IMR-90 (cell line): Measurements from ENCODE around the gene SERP2. TPM values are rescaled to one million over a fixed set of nuclear protein-coding genes. Genes with fewer than 3 reads are reported as not detected.

Experiments
- ATAC-seq: fragments of 200-7000 bp; cut with Tn5 transposase; 2 replicates; pipeline ENCODE4 v1.9.1; 2020; ENCODE audit warnings: low read depth, mild to moderate bottlenecking, moderate library complexity
- BruUV-seq: library from RNA; stranded (reverse); fragments of 400-500 nt; replicated peaks from 2 replicates; lab custom pipeline; 2021; lab: Mats Ljungman, UMichigan
- CTCF ChIA-PET: fragments of 300-600 bp; formaldehyde crosslinking; extraction: SDS; loops from one replicate; lab custom pipeline; 2021; ENCODE audit warnings: antibody characterized with exemption; lab: Yijun Ruan, JAX
- POLR2A ChIA-PET: fragments of 300-600 bp; sonication (Branson Sonifier 250); formaldehyde crosslinking; loops from one replicate; lab custom pipeline; 2022; ENCODE audit warnings: antibody characterized with exemption; ENCODE audit not compliant: unreplicated experiment; lab: Charles Lee
- DNase-seq: peaks from one replicate; pipeline ENCODE4 v3.0.0; 2013
- H2AFZ ChIP-seq: replicated peaks from 2 replicates; pipeline ENCODE3; 2013; ENCODE audit warnings: low read length, mild to moderate bottlenecking; ENCODE audit not compliant: poor library complexity
- H2AK5ac ChIP-seq: 2 replicates; pipeline ENCODE4 v1.6.1; 2013; ENCODE audit warnings: low read depth, low read length, inconsistent platforms
- H2AK9ac ChIP-seq: replicated peaks from 2 replicates; pipeline ENCODE3; 2013; ENCODE audit warnings: mild to moderate bottlenecking, low read depth, low read length, moderate library complexity; ENCODE audit not compliant: poor library complexity
- H2BK120ac ChIP-seq: 2 replicates; pipeline ENCODE4 v1.6.1; 2013; ENCODE audit warnings: low read depth, low read length, inconsistent platforms
- H2BK15ac ChIP-seq: 3 replicates; pipeline ENCODE4 v1.6.1; 2013; ENCODE audit warnings: low read depth, low read length, inconsistent platforms
- H2BK20ac ChIP-seq: 2 replicates; pipeline ENCODE4 v1.6.1; 2013; ENCODE audit warnings: low read depth, mild to moderate bottlenecking, inconsistent platforms, low read length, moderate library complexity
- H2BK5ac ChIP-seq: 2 replicates; pipeline ENCODE4 v1.6.1; 2013; ENCODE audit warnings: mild to moderate bottlenecking, low read depth, low read length, inconsistent platforms; ENCODE audit not compliant: poor library complexity, severe bottlenecking
- H3K14ac ChIP-seq: replicated peaks from 2 replicates; pipeline ENCODE4 v1.6.1; 2013; ENCODE audit warnings: low read depth, low read length, inconsistent platforms
- H3K18ac ChIP-seq: 2 replicates; pipeline ENCODE4 v1.6.1; 2013; ENCODE audit warnings: low read depth, low read length, control low read depth
- H3K23ac ChIP-seq: 2 replicates; pipeline ENCODE4 v1.6.1; 2013; ENCODE audit warnings: low read depth, low read length, inconsistent platforms
- H3K27ac ChIP-seq: 2 replicates; pipeline ENCODE4 v1.5.1; 2013; ENCODE audit warnings: mild to moderate bottlenecking, control low read depth, low read length; ENCODE audit not compliant: insufficient read depth
- H3K27me3 ChIP-seq: 2 replicates; pipeline ENCODE4 v1.6.1; 2013; ENCODE audit warnings: low read length; ENCODE audit not compliant: control insufficient read depth, insufficient read depth
- H3K36me3 ChIP-seq: 2 replicates; pipeline ENCODE4 v1.6.1; 2013; ENCODE audit warnings: low read length, mixed read lengths; ENCODE audit not compliant: control insufficient read depth, insufficient read depth
- H3K4ac ChIP-seq: 2 replicates; pipeline ENCODE4 v1.6.1; 2013; ENCODE audit warnings: low read depth, low read length, inconsistent platforms
- H3K4me1 ChIP-seq: 2 replicates; pipeline ENCODE4 v1.6.1; 2013; ENCODE audit warnings: low read length, mixed read lengths; ENCODE audit not compliant: control insufficient read depth, insufficient read depth
- H3K4me2 ChIP-seq: 2 replicates; pipeline ENCODE4 v1.6.1; 2013; ENCODE audit warnings: low read depth, mild to moderate bottlenecking, control low read depth, low read length, moderate library complexity
- H3K4me3 ChIP-seq: 2 replicates; pipeline ENCODE4 v1.5.1; 2013; ENCODE audit warnings: low read depth, mild to moderate bottlenecking, control low read depth, low read length, moderate library complexity; ENCODE audit not compliant: insufficient read depth
- H3K56ac ChIP-seq: 2 replicates; pipeline ENCODE4 v1.6.1; 2013; ENCODE audit warnings: low read length, inconsistent platforms; ENCODE audit not compliant: insufficient read depth; ENCODE audit errors: extremely low read depth
- H3K79me1 ChIP-seq, 2 experiments: 2 replicates each; pipeline ENCODE4 v1.6.1; 2013; ENCODE audit warnings: low read length in 2 of 2, inconsistent platforms in 1 of 2, low read depth in 1 of 2
- H3K9ac ChIP-seq: 2 replicates; pipeline ENCODE4 v1.6.1; 2013; ENCODE audit warnings: low read depth, low read length, control low read depth
- H3K9me1 ChIP-seq: 2 replicates; pipeline ENCODE4 v1.6.1; 2013; ENCODE audit warnings: low read length, inconsistent platforms; ENCODE audit not compliant: insufficient read depth
- H3K9me3 ChIP-seq: 2 replicates; pipeline ENCODE4 v1.6.1; 2013; ENCODE audit warnings: low read length; ENCODE audit not compliant: control insufficient read depth, insufficient read depth
- H4K20me1 ChIP-seq: 2 replicates; pipeline ENCODE4 v1.6.1; 2013; ENCODE audit warnings: low read length, inconsistent platforms; ENCODE audit not compliant: insufficient read depth
- H4K5ac ChIP-seq: 2 replicates; pipeline ENCODE4 v1.6.1; 2013; ENCODE audit warnings: mild to moderate bottlenecking, low read depth, low read length, control low read depth
- H4K8ac ChIP-seq, 2 experiments: 2 replicates each; pipeline ENCODE4 v1.6.1; 2013; ENCODE audit warnings: low read depth in 2 of 2, low read length in 2 of 2, control low read depth in 1 of 2, inconsistent platforms in 1 of 2
- H4K91ac ChIP-seq: 2 replicates; pipeline ENCODE4 v1.6.1; 2013; ENCODE audit warnings: low read depth, low read length, inconsistent platforms; ENCODE audit not compliant: insufficient read depth
- CEBPB ChIP-seq: IDR thresholded peaks from 2 replicates; pipeline ENCODE4 v1.6.1; 2012; ENCODE audit warnings: low read depth, low read length, improper control_type of control experiment
- MAZ ChIP-seq: IDR thresholded peaks from 2 replicates; pipeline ENCODE4 v1.6.1; 2012; ENCODE audit warnings: low read depth, mild to moderate bottlenecking, low read length, improper control_type of control experiment, moderate library complexity, borderline replicate concordance
- POLR2A ChIP-seq: IDR thresholded peaks from 2 replicates; pipeline ENCODE4 v1.6.1; 2012; ENCODE audit warnings: mild to moderate bottlenecking, low read depth, low read length
- RAD21 ChIP-seq: IDR thresholded peaks from 2 replicates; pipeline ENCODE4 v1.6.1; 2012; ENCODE audit warnings: low read length, improper control_type of control experiment
- RCOR1 ChIP-seq: IDR thresholded peaks from 2 replicates; pipeline ENCODE4 v1.6.1; 2012; ENCODE audit warnings: mild to moderate bottlenecking, low read length, improper control_type of control experiment; ENCODE audit not compliant: insufficient replicate concordance
- SMC3 ChIP-seq: fragments of 150-350 bp; IDR thresholded peaks from 2 replicates; pipeline ENCODE4 v1.6.1; 2016; ENCODE audit warnings: low read depth, mild to moderate bottlenecking, antibody characterized with exemption, low read length, moderate library complexity
- USF2 ChIP-seq: fragments of 150-350 bp; IDR thresholded peaks from 2 replicates; pipeline ENCODE4 v1.6.1; 2017; ENCODE audit warnings: mild to moderate bottlenecking, antibody characterized with exemption, low read length, low read depth
- WGBS, 2 experiments: methylation state at CpG; one replicate each; pipeline versions ENCODE4 v1.1.5 to v1.1.7; 2013; ENCODE audit warnings: missing lambda C conversion rate in 2 of 2; ENCODE audit not compliant: insufficient read length in 1 of 2; ENCODE audit errors: extremely low coverage in 2 of 2; 5-methylcytosine and 5-hydroxymethylcytosine counted together
- dilution Hi-C: fragments of 300-500 bp; cut with HindIII; formaldehyde crosslinking; loops from one replicate; pipeline ENCODE4 v1.14.3; 2018; ENCODE audit warnings: low sequenced_read_pairs; ENCODE audit not compliant: unreplicated experiment
- in situ Hi-C: fragments of 300-500 bp; cut with MboI; formaldehyde crosslinking; loops from 3 replicates; pipeline ENCODE4 v1.14.3; 2019; ENCODE audit warnings: low sequenced_read_pairs, inconsistent platforms, mixed read lengths
- intact Hi-C: fragments of 100-400 bp; cut with micrococcal nuclease; formaldehyde crosslinking; loops from 2 replicates; pipeline ENCODE4 v1.10.0; 2022
- polyA plus RNA-seq, 3 experiments: library from polyadenylated mRNA; depleted of rRNA; stranded (reverse); fragments of >200 nt; gene quantifications; 2 replicates each; pipeline ENCODE4 v1.2.3, GENCODE V29; 2012; ENCODE audit warnings: low replicate concordance in 1 of 3
- total RNA-seq: library from RNA; depleted of rRNA; stranded (reverse); fragments of >200 nt; gene quantifications from 2 replicates; pipeline ENCODE4 v1.2.3, GENCODE V29; 2012

Gene SERP2
- total and polyA plus RNA-seq, 2 of the 4 experiments (the other 2 are of a cell fraction), result 0.54 to 1.4 TPM

- Histone ChIP-seq H3K27me3 (no peaks in the 10 kb centered on the region), H3K27ac (no peak overlapping the region), H3K23ac (no peak overlapping the region), H4K8ac (no peak overlapping the region), H3K4me3 (no peak overlapping the region), H3K9ac (no peak overlapping the region), H3K79me1 (no peaks in the 10 kb centered on the region), H4K5ac (no peak overlapping the region), H2AK5ac (no peak overlapping the region), H2BK5ac (no peak overlapping the region), H3K4ac (no peak overlapping the region), H3K4me2 (no peak overlapping the region), H3K18ac (no peak overlapping the region), H2AK9ac (no peak overlapping the region), H3K9me1 (peaks cover 13% of the 10 kb centered on the region), H3K9me3 (no peaks in the 10 kb centered on the region), H4K20me1 (no peaks in the 10 kb centered on the region), H4K91ac (no peak overlapping the region), H2AFZ (no peak overlapping the region), H3K4me1 (peaks cover 4% of the 10 kb centered on the region; the same call in 1 of the 2 replicates), H2BK120ac (no peak overlapping the region), H2BK15ac (no peak overlapping the region), H3K56ac (no peak overlapping the region), H2BK20ac (no peak overlapping the region), H3K36me3 (no peaks in the 10 kb centered on the region), H3K14ac (no peak overlapping the region)
- no peak for ATAC-seq
- in situ Hi-C loops (no loop called here), intact Hi-C loops (no loop called here), dilution Hi-C loops (no loop called here)
- POLR2A ChIA-PET, result no interaction called here
- CTCF ChIA-PET, result no interaction called here
- no TSS peak for BruUV-seq
- WGBS, 2 experiments, result no CpG with 5 or more reads among the region's 3 CpGs
- no peak for DNase-seq
- TF ChIP-seq MAZ (no peak), POLR2A (no peak), RCOR1 (no peak), USF2 (no peak), SMC3 (no peak), RAD21 (no peak), CEBPB (no peak)
Observed at GRCh38 chr13:44365899-44366298, 7.7 kb upstream of the SERP2 start.
